H1 (cell line): ENCODE measurements around the gene ECEL1. TPM values are rescaled to one million over a fixed set of nuclear protein-coding genes. Genes with fewer than 3 reads are reported as not detected.
A peak's percentile ranks its signal among the peaks of the same experiment; 100 is the strongest.

Source experiments
- CTCF ChIA-PET: fragments of 300-600 bp; sonication (Branson Sonifier 250); formaldehyde crosslinking; loops from one replicate; lab custom pipeline; 2021; ENCODE audit not compliant: partially characterized antibody; lab: Charles Lee
- POLR2A ChIA-PET: fragments of 300-600 bp; sonication (Branson Sonifier 250); formaldehyde crosslinking; loops from one replicate; lab custom pipeline; 2021; ENCODE audit warnings: inconsistent platforms; ENCODE audit not compliant: partially characterized antibody; lab: Charles Lee
- DNase-seq, 2 experiments: peaks; one replicate each; pipeline versions ENCODE4 v3.0.0 to v3.0.0-alpha.2; 2010 to 2022; ENCODE audit warnings: low spot score in 2 of 2, low read depth in 1 of 2, mixed read lengths in 1 of 2
- FAIRE-seq: peaks from 2 replicates; lab custom pipeline; 2011; peaks lifted over from hg19 to GRCh38; lab: Jason Lieb, UNC
- H2AFZ ChIP-seq: 2 replicates; pipeline ENCODE4 v1.8.1; 2012; ENCODE audit warnings: low read length, inconsistent platforms
- H2AK5ac ChIP-seq: 2 replicates; pipeline ENCODE4 v1.6.1; 2013; ENCODE audit warnings: low read depth, low read length
- H2BK120ac ChIP-seq: replicated peaks from 2 replicates; pipeline ENCODE3; 2013; ENCODE audit warnings: low read depth, low read length, inconsistent platforms
- H2BK12ac ChIP-seq: 2 replicates; pipeline ENCODE4 v1.6.1; 2013; ENCODE audit warnings: low read depth, low read length
- H2BK15ac ChIP-seq: 2 replicates; pipeline ENCODE4 v1.6.1; 2013; ENCODE audit warnings: low read length
- H2BK20ac ChIP-seq: 2 replicates; pipeline ENCODE4 v1.6.1; 2013; ENCODE audit warnings: low read length
- H2BK5ac ChIP-seq: 2 replicates; pipeline ENCODE4 v1.6.1; 2013; ENCODE audit warnings: low read depth, low read length
- H3K14ac ChIP-seq: 2 replicates; pipeline ENCODE4 v1.6.1; 2013; ENCODE audit warnings: inconsistent platforms; ENCODE audit not compliant: insufficient read length
- H3K18ac ChIP-seq: 2 replicates; pipeline ENCODE4 v1.6.1; 2013; ENCODE audit warnings: low read length; ENCODE audit errors: extremely low read depth
- H3K23ac ChIP-seq: 2 replicates; pipeline ENCODE4 v1.6.1; 2013; ENCODE audit warnings: inconsistent platforms; ENCODE audit not compliant: insufficient read length
- H3K23me2 ChIP-seq: 2 replicates; pipeline ENCODE4 v1.6.1; 2013; ENCODE audit warnings: low read depth, low read length
- H3K27ac ChIP-seq: 2 replicates; pipeline ENCODE4 v1.6.1; 2011; ENCODE audit warnings: low read depth, low read length, inconsistent platforms
- H3K27me3 ChIP-seq, 4 experiments: replicated peaks in 1 of 4; 1 replicate in 1 of 4; 2 replicates in 3 of 4; pipeline versions ENCODE4 v1.6.1 to v1.8.1; 2011 to 2013; ENCODE audit warnings: low read length in 3 of 4, mild to moderate bottlenecking in 3 of 4, inconsistent platforms in 2 of 4, mixed read lengths in 2 of 4, moderate library complexity in 1 of 4; ENCODE audit not compliant: control insufficient read depth in 3 of 4, insufficient read depth in 3 of 4; ENCODE audit errors: extremely low read depth in 1 of 4
- H3K36me3 ChIP-seq, 4 experiments: 2 replicates each; pipeline versions ENCODE4 v1.6.1 to v1.8.1; 2011 to 2013; ENCODE audit warnings: mild to moderate bottlenecking in 4 of 4, low read length in 3 of 4, moderate library complexity in 2 of 4, control low read depth in 1 of 4, inconsistent platforms in 1 of 4; ENCODE audit not compliant: insufficient read depth in 4 of 4, control insufficient read depth in 2 of 4
- H3K4ac ChIP-seq: replicated peaks from 2 replicates; pipeline ENCODE3; 2013; ENCODE audit warnings: low read length, low read depth, mixed read lengths, inconsistent platforms; ENCODE audit not compliant: insufficient read length
- H3K4me1 ChIP-seq, 4 experiments: replicated peaks in 1 of 4; 1 replicate in 1 of 4; 2 replicates in 3 of 4; pipeline versions ENCODE4 v1.6.1 to v1.8.1; 2011 to 2013; ENCODE audit warnings: low read length in 3 of 4, inconsistent platforms in 2 of 4, mixed read lengths in 1 of 4; ENCODE audit not compliant: insufficient read depth in 4 of 4, control insufficient read depth in 3 of 4
- H3K4me2 ChIP-seq, 2 experiments: 2 replicates each; pipeline versions ENCODE4 v1.6.1 to v1.8.1; 2011 to 2013; ENCODE audit warnings: low read depth in 2 of 2, low read length in 2 of 2, control low read depth in 1 of 2, inconsistent platforms in 1 of 2, mild to moderate bottlenecking in 1 of 2; ENCODE audit not compliant: insufficient read depth in 1 of 2
- H3K4me3 ChIP-seq, 4 experiments: fragments of 200-600, 300-600 bp in 1 of 4; sonication (generic), shearing (Covaris generic), sonication (Bioruptor Twin) in 1 of 4; 2 replicates each; pipeline versions ENCODE4 v1.5.1 to v1.8.1; 2011 to 2016; ENCODE audit warnings: low read length in 4 of 4, low read depth in 3 of 4, control low read depth in 2 of 4, inconsistent platforms in 2 of 4, mild to moderate bottlenecking in 2 of 4, mixed read lengths in 1 of 4, moderate library complexity in 1 of 4; ENCODE audit not compliant: insufficient read depth in 2 of 4; ENCODE audit errors: extremely low read depth in 1 of 4
- H3K56ac ChIP-seq: replicated peaks from 2 replicates; pipeline ENCODE3; 2013; ENCODE audit warnings: low read depth, mild to moderate bottlenecking, mixed read lengths, low read length, inconsistent platforms; ENCODE audit not compliant: insufficient read length
- H3K79me1 ChIP-seq: 2 replicates; pipeline ENCODE4 v1.6.1; 2013; ENCODE audit warnings: low read depth, low read length, control low read depth
- H3K79me2 ChIP-seq, 2 experiments: 2 replicates each; pipeline versions ENCODE4 v1.6.1 to v1.8.1; 2012 to 2013; ENCODE audit warnings: low read length in 2 of 2, mild to moderate bottlenecking in 2 of 2, inconsistent platforms in 1 of 2; ENCODE audit not compliant: insufficient read depth in 2 of 2, control insufficient read depth in 1 of 2
- H3K9ac ChIP-seq, 4 experiments: replicated peaks in 1 of 4; 1 replicate in 1 of 4; 2 replicates in 3 of 4; pipeline versions ENCODE4 v1.6.1 to v1.8.1; 2011 to 2013; ENCODE audit warnings: low read depth in 3 of 4, low read length in 3 of 4, control low read depth in 2 of 4, mild to moderate bottlenecking in 2 of 4, moderate library complexity in 2 of 4, inconsistent platforms in 1 of 4; ENCODE audit errors: extremely low read depth in 1 of 4
- H3K9me3 ChIP-seq, 2 experiments: 2 replicates each; pipeline versions ENCODE4 v1.6.1 to v1.8.1; 2012 to 2013; ENCODE audit warnings: mild to moderate bottlenecking in 2 of 2, moderate library complexity in 2 of 2, control low read depth in 1 of 2, inconsistent platforms in 1 of 2, low read depth in 1 of 2, low read length in 1 of 2, mixed read lengths in 1 of 2; ENCODE audit not compliant: insufficient read depth in 2 of 2
- H4K20me1 ChIP-seq, 2 experiments: replicated peaks in 1 of 2; 2 replicates each; pipeline versions ENCODE3 to v1.8.1; 2011 to 2013; ENCODE audit warnings: inconsistent platforms in 2 of 2, low read length in 2 of 2, mild to moderate bottlenecking in 1 of 2; ENCODE audit not compliant: insufficient read depth in 2 of 2, control insufficient read depth in 1 of 2
- H4K5ac ChIP-seq: 2 replicates; pipeline ENCODE4 v1.6.1; 2013; ENCODE audit warnings: low read length, low read depth, mixed read lengths, inconsistent platforms; ENCODE audit not compliant: insufficient read length
- H4K8ac ChIP-seq: 2 replicates; pipeline ENCODE4 v1.8.0; 2013; ENCODE audit warnings: mild to moderate bottlenecking, moderate library complexity, low read length, inconsistent platforms; ENCODE audit not compliant: insufficient read depth; ENCODE audit errors: extremely low read depth
- H4K91ac ChIP-seq: replicated peaks from 2 replicates; pipeline ENCODE3; 2013; ENCODE audit warnings: low read length, mixed read lengths, inconsistent platforms; ENCODE audit not compliant: insufficient read length
- CEBPB ChIP-seq: IDR thresholded peaks from 2 replicates; pipeline ENCODE4 v1.6.1; 2012; ENCODE audit warnings: low read depth, low read length
- KDM5A ChIP-seq: fragments of 200-600 bp; IDR thresholded peaks from 2 replicates; pipeline ENCODE4 v1.7.1; 2012; ENCODE audit warnings: mild to moderate bottlenecking, low read length, inconsistent platforms, mixed read lengths
- SAP30 ChIP-seq: fragments of 300-600 bp; sonication (generic); IDR thresholded peaks from 2 replicates; pipeline ENCODE4 v1.7.1; 2012; ENCODE audit warnings: low read length, moderate library complexity, mild to moderate bottlenecking, inconsistent platforms; ENCODE audit not compliant: insufficient read depth, insufficient replicate concordance
- SIRT6 ChIP-seq: IDR thresholded peaks from one replicate; pipeline ENCODE4 v1.7.1; 2012; ENCODE audit warnings: low read length, inconsistent platforms
- SUZ12 ChIP-seq: fragments of 200-600 bp; sonication (generic); IDR thresholded peaks from 2 replicates; pipeline ENCODE4 v1.6.1; 2012; ENCODE audit warnings: mild to moderate bottlenecking, inconsistent platforms, low read length, moderate library complexity, mixed read lengths
- WGBS, 2 experiments: shearing (Covaris generic) in 1 of 2; methylation state at CpG; one replicate each; pipeline versions ENCODE4 v1.1.6 to v1.1.7; 2013 to 2015; ENCODE audit warnings: low lambda C conversion rate in 2 of 2, mixed read lengths in 2 of 2, inconsistent platforms in 1 of 2, low coverage in 1 of 2, missing lambda C conversion rate in 1 of 2; ENCODE audit not compliant: insufficient replicate concordance in 2 of 2, insufficient coverage in 1 of 2, insufficient read length in 1 of 2; ENCODE audit errors: extremely low coverage in 1 of 2, missing lambda C conversion rate in 1 of 2; 5-methylcytosine and 5-hydroxymethylcytosine counted together
- polyA plus RNA-seq, 7 experiments: library from polyadenylated mRNA; depleted of rRNA in 3 of 7; stranded (reverse) in 5 of 7; unstranded in 2 of 7; fragments of >200 nt in 5 of 7; fragments of 200-250 nt in 2 of 7; gene quantifications; 1 replicate in 5 of 7; 2 replicates in 1 of 7; 4 replicates in 1 of 7; pipeline versions ENCODE4 v1.2.1 to v1.2.3, GENCODE V29; 2011 to 2013; ENCODE audit warnings: missing spikeins in 2 of 7, mixed read lengths in 2 of 7
- total RNA-seq: library from RNA; stranded (reverse); fragmentation: NEBNext Ultra II Directional; extraction: Animal tissue kit (Norgen Biotek cat#: 25700); gene quantifications from 2 replicates; pipeline ENCODE4 v1.2.1, GENCODE V29; 2021

Gene ECEL1
- total and polyA plus RNA-seq, 2 of the 8 experiments (the other 6 are each of a cell fraction or from before 2014, with no cell fraction given) = 7.7 to 20.2 TPM

DNA sequence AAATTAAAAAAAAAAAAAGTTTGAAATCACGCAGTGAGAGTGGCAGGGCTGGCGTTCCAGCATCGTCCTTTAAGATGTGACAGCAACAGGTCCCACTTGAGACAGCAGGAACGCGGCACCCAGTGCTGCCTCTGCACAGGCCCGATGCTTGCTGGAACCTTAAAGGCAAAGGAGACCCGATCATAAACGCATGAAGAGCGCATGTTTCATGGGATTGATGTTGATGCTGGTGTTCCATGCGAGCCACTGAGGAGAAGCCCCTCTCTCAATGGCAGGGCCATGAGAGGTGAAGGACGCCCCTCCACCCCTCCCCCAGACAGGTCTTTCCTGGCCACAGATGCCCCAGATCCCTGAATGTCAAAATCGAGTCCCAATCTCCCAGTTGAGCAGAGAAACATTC, 49.5 kb downstream of the ECEL1 start:
- DNase-seq (no peak), FAIRE-seq (no peak)
- peak overlapping the region; percentile 73 for H4K91ac ChIP-seq
- H3K4ac ChIP-seq = no peak overlapping the region
- no peak overlapping the region for H3K14ac ChIP-seq
- ChIA-PET CTCF (interaction anchor here (1.1 to 6.8 kb wide), 17 partner anchors 9 to 152 kb away, joined by 3 to 82 read pairs (median 12); no protein-coding TSS in a partner anchor), POLR2A (interaction anchor here (1.1 to 1.6 kb wide), 3 partner anchors 17 to 24 kb away, joined by 4 to 5 read pairs (median 4); no protein-coding TSS in a partner anchor)
- no peaks in the 10 kb centered on the region for H3K79me2 ChIP-seq
- H3K23ac ChIP-seq = no peak overlapping the region
- no peaks in the 10 kb centered on the region for H3K79me1 ChIP-seq
- H2BK120ac ChIP-seq = peak overlapping the region; percentile 43
- H3K9me3 ChIP-seq = no peaks in the 10 kb centered on the region
- 85% methylated on average over 12 of the region's 12 CpGs; no CpG with 5 or more reads in 1 of the 2 experiments for WGBS, 2 experiments
- H3K4me2 ChIP-seq = no peak overlapping the region
- no peak overlapping the region for H3K27ac ChIP-seq
- no peaks in the 10 kb centered on the region for H3K36me3 ChIP-seq
- no peak overlapping the region for H4K8ac ChIP-seq
- no peak overlapping the region for H2BK15ac ChIP-seq
- peak overlapping the region; percentile 55; the same call in 1 of the 2 replicates for H2BK12ac ChIP-seq
- H3K56ac ChIP-seq = no peak overlapping the region
- peaks cover 0 to 2% (median 0%) of the 10 kb centered on the region in 4 experiments; a peak in 2 of 7 replicates for H3K27me3 ChIP-seq
- H4K5ac ChIP-seq = no peak overlapping the region
- H2AK5ac ChIP-seq = no peak overlapping the region
- peaks cover 0 to 5% (median 4%) of the 10 kb centered on the region in 4 experiments; a peak in 5 of 7 replicates for H3K4me1 ChIP-seq
- H2BK20ac ChIP-seq = 0 out of 2 replicates have a peak overlapping the region, but pooled peaks have one; percentile 90
- H3K4me3 ChIP-seq = no peak overlapping the region
- H4K20me1 ChIP-seq = no peaks in the 10 kb centered on the region
- H2BK5ac ChIP-seq = no peak overlapping the region
- no peak overlapping the region for H3K9ac ChIP-seq
- no peak overlapping the region for H2AFZ ChIP-seq
- no peak overlapping the region for H3K18ac ChIP-seq
- no peaks in the 10 kb centered on the region for H3K23me2 ChIP-seq
- TF ChIP-seq SIRT6 (no peak), CEBPB (no peak), SUZ12 (no peak), SAP30 (no peak), KDM5A (no peak)
